ENCODE data around the gene SLC2A2.
A peak's percentile ranks its signal among the peaks of the same experiment; 100 is the strongest.

SLC2A2 gene

DNA sequence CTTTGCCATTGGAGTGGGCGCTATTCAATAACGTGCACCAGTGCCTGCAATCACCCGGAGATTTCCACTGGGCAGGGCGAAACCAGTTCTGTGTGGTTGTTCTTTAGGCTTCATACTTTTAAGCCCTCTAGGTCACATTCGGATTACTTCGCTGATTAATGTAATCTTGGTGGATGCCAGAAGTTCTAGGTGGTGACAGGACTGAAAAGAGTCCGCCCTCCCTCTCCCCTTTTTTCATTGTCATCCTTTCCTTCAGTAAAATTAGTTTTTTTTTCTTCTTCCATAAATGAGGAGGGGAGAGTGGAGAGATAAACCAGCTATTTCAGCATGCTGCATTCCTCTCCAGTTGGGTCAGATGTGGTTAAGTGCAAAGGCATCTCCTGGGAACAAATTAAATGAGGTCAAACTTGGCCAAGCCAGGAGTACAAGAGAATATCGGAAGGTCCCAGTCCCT lies 2.3 kb upstream of the SLC2A2 start:
- DNase-seq (ENCODE audit: low spot score), result no peak

DNA sequence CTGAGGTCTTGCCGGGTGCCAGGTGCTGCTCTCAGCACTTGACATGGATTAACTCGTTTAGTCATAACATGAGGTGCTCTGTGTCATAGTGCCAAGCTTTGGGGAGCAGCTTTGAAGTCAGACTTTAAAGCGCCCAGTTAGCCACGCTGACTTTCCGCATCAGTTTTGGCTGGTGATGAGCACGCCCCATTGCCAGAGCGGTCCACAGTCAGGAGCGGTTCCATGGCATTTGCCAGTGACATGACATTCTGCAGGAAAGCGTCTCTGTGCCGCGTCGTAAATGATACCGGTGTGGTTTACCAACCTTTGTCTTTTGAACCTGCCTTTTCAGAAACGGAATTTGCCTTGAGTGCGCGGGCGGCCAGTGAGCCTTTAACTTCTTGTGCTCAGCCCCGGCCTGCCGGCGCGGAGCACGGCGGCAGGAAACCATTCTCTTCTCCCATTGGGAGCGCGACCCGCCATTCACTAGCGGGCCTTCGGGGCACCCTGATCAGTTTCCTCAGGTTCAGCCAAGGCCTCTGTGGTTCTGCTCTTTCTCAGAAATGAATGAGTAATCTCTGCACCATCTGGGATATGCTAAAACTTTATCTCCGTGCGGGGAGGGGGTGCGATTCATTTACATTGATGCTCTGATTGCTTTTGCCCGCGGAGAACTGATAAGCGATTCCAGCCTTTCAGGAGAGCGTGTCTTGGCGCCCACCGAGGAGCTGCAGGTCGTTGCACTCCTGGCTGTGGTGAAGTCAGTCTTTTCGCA lies 1.7 kb upstream of the SLC2A2 start:
- DNase-seq (ENCODE audit: low spot score), result peak; percentile 23

DNA sequence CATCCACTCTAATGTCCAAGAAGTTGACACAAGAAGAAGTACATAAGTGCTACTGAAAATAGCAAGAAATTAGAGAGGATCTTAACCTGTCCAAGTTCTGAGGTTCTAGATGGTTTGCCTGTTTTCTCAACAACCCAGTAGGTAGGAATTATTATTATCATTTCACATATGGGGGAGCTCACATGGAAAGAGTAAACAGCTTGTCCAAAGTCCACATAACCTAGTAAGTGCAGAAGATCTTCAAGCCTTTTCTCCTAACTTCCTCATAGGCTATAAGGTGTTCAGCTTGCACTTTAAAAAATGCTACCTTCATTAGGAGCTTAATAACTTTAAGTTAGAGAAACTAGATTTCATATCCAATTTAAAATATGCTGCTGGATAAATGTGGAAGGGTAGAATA lies 3.0 kb downstream of the SLC2A2 start:
- no peak for DNase-seq (ENCODE audit: low spot score)

DNA sequence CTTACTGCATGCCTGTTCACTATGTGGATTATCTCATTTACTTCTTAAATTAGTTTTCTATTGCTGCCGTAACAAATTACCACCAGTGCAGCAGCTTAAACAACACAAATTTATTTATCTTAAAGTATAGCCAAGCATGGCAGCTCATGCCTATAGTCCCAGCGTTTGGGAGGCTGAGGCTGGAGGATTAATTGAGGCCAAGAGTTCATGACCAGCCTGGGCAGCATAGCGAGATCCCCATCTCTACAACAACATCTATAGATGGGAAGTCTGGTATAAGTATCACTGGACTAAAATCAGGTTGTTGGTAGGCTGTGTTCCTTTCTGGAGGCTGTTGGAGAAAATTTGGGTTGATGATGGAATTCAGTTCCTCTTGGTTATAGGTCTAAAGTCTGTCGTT lies 5.1 kb downstream of the SLC2A2 start:
- DNase-seq (ENCODE audit: low spot score), result no peak

DNA sequence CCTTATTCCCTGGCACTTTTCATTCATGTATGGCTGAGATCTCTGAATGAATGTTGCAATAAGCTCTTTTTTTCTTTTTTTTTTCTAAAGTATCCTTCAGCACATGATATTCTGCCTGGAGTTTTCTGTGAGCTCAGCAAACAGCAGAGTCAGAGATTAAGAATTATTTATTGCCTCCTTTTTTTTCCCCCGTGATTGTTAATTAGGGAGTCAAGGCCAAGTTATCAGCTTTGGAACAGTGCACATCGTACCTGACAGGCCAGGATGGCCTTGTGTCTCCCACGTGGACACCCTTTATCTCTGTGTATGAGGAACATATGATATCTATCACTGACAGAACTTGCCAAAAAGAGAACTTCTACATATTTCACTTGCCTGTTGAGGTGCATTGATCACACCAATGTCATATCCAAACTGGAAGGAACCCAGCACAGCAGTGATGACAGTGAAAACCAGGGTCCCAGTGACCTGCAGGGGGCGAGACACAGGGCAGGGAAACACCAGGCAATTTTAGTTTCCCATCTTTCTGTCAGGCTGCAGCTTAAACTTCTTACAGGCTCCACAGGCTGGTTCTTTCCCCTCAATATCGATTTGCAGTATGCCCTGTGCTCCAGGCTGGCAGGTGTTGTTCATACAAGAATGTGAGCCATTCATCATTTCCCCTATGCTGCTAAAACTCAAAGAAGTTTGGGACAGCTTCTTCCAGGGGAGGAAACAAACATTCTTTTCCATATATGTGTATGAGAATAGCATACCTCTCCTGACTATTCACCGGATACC lies 8.2 kb downstream of the SLC2A2 start:
- no peak for DNase-seq (ENCODE audit: low spot score)

DNA sequence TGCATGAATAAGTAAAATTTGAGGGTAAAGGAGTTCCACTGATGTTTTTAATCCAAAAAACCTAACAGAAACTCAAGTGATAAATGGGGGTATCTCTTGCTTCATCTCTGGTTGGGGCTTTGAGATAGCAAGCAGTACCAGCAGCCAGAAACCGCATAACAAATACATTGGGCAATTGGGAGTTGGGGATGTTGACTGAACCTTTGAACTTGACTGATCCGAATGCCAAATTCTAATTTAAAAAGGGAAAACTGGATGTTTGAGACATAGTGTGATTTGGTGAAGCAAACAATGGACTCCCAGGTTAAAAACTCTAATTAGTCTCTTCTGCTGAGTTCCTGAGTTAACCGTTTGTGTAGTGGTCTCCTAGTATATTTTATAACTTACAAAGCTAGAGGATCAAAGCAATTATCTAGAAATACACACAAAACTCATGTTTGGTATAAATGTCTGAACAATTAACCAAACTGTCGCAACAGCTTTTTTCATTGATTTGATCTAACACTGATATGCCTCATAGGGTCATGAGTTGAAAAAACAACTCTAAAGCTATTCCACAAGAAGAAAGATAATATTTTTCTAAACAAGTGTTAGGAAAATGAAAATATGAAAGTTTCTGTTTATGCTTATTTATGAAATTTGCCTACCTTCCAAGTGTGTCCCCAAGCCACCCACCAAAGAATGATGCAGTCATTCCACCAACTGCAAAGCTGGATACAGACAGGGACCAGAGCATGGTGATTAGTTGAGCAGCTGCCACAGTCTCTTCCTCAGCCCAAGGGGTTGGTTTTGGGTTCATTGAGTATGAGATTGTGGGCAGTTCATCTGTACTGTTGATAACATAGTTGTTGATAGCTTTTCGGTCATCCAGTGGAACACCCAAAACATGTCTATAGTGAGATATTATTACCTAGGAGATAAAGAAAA lies 12.4 kb downstream of the SLC2A2 start:
- DNase-seq (ENCODE audit: low spot score), result no peak

DNA sequence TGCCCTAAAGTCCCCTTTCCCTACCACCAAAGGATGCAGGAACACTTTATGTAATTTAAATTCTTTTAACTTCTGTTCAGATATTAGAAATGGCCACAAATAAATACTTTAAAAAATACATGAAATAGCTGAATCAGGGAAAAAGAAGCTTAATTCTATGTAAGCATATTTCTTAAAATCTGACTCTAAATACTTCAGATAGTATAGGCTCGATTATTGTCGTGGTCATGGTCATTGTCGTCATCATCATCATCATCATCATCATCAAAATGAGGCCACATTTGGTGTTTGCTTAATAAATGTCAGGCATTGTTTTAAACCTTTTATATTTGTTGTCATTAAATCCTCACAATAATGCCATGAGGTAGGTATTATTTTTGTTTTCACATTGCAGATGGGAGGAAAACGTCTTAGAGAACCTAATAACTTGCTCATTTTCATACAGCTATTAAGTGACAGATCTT lies 14.6 kb downstream of the SLC2A2 start:
- no peak for DNase-seq (ENCODE audit: low spot score)

DNA sequence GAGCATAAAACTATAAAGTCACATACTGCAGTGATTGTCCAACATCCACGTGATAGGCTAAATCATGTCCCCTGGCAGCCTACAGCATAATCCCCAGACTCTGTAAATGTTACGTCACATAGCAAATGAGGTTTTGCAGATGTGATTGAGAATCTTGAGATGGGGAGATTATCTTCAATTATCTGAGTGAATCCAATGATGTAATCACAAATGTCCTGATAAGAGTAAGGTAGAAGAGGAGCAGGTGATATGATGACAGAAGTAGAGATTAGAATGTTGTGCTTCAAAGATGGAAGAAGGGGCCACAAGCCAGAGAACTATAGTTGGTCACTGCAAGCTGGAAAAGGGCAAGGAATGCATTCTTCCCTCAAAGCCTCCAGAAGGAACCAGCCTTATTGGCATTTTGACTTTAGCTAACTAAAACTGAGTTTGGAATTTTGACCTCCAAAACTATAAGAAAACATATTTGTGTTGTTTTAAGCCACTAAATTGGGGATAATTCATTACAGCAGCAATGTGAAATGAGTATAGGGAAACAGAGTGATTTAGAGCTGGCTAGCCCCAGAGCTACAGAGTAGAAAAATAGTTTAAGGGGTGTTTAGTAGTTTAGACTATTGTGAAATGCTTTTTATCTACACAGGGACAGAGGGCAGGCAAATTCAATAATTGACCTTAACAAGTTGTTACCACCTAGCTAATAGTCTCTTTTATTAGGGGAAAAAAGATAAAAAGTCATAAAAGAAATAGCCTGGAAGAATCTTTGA lies 15.2 kb downstream of the SLC2A2 start:
- no peak for DNase-seq (ENCODE audit: low spot score)

DNA sequence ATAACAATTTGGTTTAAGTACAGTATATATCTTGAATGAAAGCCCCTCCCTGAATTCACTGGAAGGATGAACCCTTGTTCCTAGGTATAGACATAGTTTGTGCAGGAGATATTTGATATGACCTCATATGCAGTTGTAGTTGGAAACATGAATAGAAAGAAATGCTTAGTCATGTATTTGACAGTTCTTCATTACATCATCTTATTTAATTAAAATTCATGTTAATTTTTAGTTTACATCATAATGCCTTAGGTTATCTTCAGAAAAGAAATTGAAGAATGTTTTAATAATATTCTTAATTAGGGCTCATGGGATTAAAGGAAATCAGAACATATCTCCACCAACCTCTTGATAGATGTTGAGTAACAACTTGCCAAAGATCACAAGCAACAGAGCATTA lies 19.2 kb downstream of the SLC2A2 start:
- DNase-seq (ENCODE audit: low spot score), result no peak

DNA sequence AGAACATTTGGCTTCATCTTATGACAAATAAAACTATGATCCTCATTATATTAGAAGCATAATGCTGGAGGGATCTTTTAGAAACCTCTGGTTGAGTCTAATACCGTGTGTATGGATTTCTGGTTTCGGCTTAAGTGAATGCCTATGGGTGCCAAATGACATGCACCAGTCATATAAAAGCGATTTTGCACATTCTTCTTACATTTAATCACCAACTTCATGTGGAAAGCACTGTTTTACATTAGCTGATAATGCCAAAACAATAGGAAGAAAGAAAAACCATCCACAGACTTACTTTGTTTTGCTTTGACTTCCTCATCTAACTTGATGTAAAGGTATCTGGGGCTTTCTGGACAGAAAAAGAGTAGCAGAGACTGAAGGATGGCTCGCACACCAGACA lies 20.9 kb downstream of the SLC2A2 start:
- DNase-seq (ENCODE audit: low spot score), result no peak

DNA sequence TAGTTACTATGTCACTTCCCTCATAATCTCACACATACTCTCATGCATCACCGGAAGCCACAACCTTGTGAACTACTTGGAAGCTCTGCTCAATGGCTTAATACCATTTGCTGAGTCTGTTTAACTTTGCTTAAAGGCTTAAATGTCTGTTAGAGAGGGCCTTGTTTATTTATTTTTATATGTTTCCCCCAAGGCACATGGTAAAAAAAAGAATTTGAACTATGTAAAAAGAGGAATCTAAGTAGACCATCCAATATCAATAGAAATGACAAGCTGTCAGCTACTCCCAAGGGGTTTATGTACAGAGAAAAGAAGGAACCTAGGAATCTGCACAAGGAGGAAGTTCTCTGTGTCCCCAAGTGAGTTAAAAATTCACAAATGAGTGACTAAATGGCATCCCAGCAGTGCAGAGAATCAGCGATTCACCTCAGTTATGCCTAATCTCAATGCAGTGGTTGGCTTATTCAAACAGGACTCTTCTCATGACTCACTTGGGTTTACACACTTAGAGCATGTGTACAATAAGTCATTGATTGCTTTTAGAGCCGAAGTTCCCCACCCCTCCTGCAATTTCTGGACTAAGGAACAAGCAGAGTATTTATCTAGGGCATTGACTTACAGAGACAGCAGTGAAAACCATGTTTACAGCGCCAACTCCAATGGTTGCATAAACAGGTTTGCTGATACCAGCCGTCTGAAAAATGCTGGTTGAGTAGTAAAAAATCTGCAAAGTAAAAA lies 24.4 kb downstream of the SLC2A2 start:
- peak; percentile 46 for DNase-seq (ENCODE audit: low spot score)

DNA sequence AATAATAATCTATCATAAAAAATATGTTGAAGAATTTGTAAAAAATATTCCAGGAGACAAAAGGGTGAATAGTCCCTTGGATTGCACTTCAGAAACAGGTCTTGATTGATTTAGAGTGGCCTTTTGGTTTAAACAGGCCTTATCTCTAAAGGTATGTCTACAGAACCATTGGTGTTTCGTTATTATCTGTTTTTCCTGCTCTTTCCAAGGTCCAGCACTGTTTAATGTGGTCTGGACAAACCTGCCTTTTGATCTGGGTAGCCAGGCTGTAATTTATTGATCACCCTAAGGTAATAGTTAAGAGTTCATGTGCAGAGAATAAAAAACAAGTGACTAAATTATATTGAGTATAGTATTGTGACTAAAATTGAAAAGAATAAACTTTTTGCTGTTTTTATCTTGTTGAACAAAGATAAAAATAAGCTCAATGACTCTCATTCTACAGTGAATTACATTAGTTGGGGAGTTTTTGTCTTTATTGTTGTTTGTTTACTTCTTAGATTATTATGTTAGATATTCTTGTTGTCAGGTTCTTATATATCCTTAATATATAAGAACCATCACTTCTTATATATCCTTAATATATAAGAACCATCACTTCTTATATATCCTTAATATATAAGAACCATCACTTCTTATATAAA lies 25.1 kb downstream of the SLC2A2 start:
- no peak for DNase-seq (ENCODE audit: low spot score)

DNA sequence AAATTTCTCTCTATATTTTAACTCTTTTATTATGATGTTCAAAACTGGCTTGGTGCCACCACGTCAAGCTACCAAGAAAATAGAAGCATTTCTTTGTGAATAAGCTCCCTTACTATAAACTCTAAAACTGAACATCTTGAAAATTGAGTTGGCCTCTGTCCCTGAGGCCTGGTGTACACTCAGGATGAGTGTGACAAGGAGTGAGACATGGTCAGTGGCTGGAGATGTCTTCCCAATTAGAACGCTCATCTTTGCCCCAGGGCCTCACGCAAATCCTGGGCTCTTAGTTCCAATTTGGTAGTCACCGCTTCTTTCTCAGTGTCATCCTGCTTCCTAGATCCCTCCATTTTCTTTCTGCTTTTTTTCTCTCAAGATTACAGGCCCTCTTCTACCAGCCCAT lies 26.2 kb downstream of the SLC2A2 start:
- no peak for DNase-seq (ENCODE audit: low spot score)

DNA sequence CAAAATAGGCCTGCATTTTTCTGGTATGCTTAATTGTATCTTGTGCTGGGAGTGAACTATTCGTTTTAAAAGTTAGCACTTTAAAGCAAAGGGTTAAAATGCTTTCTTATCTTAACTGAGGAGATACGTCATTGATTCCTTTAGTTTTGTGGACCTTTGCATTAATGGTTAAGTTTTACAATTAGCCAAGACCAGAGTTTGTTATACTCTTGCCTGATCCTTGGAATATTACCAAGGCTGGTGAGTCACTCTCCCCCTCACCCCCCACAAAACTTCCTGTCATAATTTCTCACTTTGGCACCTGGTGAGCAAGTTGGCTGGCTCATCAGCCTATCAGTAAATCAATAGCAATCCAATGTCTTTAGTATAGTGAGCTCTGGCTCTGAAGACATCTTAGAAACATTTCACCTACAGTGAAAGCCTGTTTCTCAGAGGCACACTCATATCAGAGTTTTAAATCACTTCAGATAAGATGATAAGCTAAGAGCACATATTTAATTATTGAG lies 26.7 kb downstream of the SLC2A2 start:
- DNase-seq (ENCODE audit: low spot score), result no peak

DNA sequence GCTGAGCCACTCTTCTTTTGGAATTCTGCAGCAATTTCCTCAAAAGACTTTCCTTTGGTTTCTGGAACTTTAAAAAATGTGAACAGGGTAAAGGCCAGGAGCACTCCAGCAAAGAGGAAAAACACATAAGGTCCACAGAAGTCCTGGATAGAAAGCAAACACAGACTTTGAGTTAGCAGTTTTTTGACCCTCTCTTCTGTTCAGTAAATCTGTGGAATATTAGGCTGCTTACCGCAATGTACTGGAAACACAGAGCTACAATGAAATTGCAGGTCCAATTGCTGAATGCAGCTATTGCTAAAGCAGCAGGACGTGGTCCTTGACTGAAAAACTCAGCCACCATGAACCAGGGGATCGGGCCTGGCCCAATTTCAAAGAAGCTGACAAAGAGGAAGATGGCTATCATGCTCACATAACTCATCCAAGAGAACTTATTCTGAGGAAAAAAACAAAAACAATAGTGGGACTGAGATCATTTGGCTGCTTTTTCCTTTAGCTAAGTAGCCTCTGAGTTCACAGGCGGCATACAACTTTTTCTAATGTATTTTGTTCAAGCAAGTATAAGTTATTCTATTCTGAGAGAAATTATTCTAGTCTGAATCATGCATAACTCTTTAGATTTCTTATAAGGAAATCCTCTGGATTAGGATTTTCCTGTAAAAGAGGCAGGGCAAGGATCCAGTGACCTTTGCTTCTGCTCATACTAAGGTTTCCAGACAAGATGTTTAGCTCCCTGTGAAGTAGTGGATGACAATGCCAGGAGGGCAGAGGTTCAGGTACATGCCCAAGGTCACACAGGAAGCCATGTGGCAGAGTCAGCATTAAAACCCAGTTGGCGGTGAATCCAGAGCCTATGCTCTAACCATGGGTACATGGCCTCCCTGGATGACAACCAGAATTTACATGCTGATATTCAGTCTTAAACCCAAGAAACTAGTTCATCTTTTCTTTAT lies 28.3 kb downstream of the SLC2A2 start:
- no peak for DNase-seq (ENCODE audit: low spot score)

DNA sequence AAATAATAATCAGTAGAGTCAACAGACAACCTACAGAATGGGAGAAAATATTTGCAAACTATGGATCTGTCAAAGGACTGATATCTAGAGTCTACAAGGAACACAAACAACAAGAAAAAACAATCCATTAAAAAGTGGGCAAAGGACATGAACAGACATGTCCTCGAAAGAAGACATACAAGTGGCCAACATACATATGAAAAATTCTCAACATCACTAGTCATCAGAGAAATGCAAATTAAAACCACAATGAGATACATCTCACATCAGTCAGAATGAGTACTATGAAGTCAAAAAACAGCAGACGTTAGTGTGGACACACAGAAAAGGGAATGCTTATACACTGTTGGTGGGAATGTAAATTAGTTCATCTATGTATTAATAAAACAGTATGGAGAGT lies 33.7 kb downstream of the SLC2A2 start:
- DNase-seq (ENCODE audit: low spot score), result no peak

DNA sequence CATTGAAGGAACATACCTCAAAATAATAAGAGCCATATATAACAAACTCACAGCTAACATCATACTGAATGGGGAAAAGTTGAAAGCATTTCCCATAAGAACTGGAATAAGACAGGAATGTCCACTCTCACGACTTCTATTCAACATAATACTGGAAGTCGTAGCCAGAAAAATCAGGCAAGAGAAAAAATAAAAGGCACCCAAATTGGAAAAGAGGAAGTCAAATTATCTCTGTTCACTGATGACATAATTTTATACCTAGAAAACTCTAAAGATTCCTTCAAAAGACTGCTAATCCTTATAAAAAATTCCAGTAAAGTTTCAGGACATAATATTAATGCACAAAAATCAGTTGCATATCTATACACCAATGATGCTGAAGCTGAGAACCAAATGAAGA lies 34.9 kb downstream of the SLC2A2 start:
- DNase-seq (ENCODE audit: low spot score), result no peak

DNA sequence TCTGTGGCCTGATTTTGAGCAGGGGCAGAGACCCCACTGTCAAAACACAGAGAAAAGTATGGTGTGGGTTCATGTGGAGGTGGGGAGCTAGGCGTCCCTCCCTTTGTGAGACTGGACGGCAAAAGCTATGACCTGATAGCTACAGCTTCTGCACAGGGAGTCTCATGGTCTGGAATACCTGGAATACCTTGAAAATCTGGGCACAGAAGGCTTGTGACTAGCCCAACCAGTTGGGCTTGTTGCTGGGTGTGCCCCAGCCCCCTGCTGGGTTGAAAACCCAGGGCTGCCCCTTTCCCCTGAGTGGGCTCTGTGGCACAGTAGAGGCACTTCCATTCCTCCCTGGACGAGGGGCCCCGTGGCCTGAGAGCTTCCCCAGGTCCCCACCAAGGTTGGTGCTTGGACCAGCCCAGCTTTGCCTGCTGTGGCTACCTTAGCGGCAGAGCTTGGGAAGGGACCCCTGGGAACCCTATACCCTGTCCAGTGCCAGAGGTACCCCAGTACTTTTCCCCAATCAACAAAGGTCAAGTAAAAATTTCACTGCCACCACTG lies 37.3 kb downstream of the SLC2A2 start:
- no peak for DNase-seq (ENCODE audit: low spot score)

DNA sequence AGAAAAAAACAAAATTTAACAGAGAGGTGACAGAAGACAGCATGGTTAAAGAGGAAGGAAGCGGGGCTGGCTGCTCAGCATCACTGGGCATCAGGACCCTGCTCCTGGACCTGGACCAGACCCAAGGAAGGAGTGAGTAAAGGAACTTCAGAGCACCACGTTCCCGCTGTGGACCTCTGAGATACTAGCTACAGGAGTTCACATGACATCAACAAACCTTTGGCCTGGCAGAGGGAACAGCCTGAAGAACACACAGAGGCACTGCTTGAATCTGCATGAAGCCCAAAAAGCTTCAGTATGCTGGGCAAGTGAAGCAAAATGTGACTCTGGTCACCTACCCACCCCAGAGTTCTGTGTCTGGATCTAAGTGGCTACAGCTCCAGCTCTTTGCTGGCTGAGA lies 38.1 kb downstream of the SLC2A2 start:
- DNase-seq (ENCODE audit: low spot score), result no peak

All from Ammon's horn (tissue), 1 donor.